Measurements from ENCODE around the gene ASPRV1. TPM values are rescaled to one million over a fixed set of nuclear protein-coding genes. Genes with fewer than 3 reads are reported as not detected.

The ASPRV1 gene
- total RNA-seq, 2 donors from 2014 or later, result 0.84 to 0.91 TPM

DNA sequence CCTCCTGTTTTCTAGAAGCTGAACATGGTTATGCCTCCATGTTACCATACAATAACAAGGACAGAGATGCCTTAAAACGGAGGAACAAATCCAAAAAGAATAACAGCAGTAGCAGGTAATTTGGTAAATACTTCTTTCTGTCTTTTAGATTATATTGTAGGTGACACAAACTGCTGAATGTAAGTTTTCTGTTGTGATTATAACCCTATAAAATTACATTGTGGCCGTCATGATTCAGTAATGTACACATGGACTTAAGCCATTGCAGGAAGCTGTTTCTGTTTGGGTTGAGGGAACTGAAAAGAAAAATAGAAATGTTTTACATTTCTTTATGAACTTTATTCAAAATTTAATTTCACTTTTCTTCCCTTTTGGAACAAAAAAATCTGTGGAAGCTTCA, 45.3 kb downstream of the ASPRV1 start:
- H3K9me3 Mint-ChIP-seq, result no peaks in the 10 kb centered on the region
- peaks cover 4% of the 10 kb centered on the region for H3K4me1 ChIP-seq (ENCODE audit: control insufficient read depth, insufficient read depth, low read length)
- H3K36me3 Mint-ChIP-seq (ENCODE audit: low read depth), result peaks cover 5% of the 10 kb centered on the region
- H3K4me3 Mint-ChIP-seq, result peak overlapping the region; percentile 68
- peak overlapping the region; percentile 56 for H3K9ac ChIP-seq (ENCODE audit: extremely low read depth, low read length, poor library complexity, severe bottlenecking)
- no peaks in the 10 kb centered on the region for H3K27me3 Mint-ChIP-seq (ENCODE audit: insufficient read depth)
- DNase-seq, result no peak
- TF ChIP-seq, protein P1, sequence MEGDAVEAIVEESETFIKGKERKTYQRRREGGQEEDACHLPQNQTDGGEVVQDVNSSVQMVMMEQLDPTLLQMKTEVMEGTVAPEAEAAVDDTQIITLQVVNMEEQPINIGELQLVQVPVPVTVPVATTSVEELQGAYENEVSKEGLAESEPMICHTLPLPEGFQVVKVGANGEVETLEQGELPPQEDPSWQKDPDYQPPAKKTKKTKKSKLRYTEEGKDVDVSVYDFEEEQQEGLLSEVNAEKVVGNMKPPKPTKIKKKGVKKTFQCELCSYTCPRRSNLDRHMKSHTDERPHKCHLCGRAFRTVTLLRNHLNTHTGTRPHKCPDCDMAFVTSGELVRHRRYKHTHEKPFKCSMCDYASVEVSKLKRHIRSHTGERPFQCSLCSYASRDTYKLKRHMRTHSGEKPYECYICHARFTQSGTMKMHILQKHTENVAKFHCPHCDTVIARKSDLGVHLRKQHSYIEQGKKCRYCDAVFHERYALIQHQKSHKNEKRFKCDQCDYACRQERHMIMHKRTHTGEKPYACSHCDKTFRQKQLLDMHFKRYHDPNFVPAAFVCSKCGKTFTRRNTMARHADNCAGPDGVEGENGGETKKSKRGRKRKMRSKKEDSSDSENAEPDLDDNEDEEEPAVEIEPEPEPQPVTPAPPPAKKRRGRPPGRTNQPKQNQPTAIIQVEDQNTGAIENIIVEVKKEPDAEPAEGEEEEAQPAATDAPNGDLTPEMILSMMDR (conservative IDR thresholded peaks at IDR 0.05), result no peak
- peaks cover 9% of the 10 kb centered on the region for H3K27me3 ChIP-seq (ENCODE audit: control insufficient read depth, insufficient read depth, low read length, poor library complexity, severe bottlenecking)
- WGBS, 2 experiments (ENCODE audit: insufficient coverage in 1 of 2, insufficient read length in 1 of 2), result 93% methylated on average over 2 of the region's 2 CpGs; no CpG with 5 or more reads in 1 of the 2 experiments
- H3K4me1 Mint-ChIP-seq, result peaks cover 9% of the 10 kb centered on the region
- peak overlapping the region; percentile 77 for H3K4me3 ChIP-seq (ENCODE audit: low read length)
- peaks cover 10% of the 10 kb centered on the region for H3K36me3 ChIP-seq (ENCODE audit: control insufficient read depth, insufficient read depth, low read length)
- H3K27ac Mint-ChIP-seq, result no peak overlapping the region
- H3K9me3 ChIP-seq (ENCODE audit: control insufficient read depth, low read length), result no peaks in the 10 kb centered on the region
- H3K27ac ChIP-seq (ENCODE audit: low read depth, low read length), result no peak overlapping the region

DNA sequence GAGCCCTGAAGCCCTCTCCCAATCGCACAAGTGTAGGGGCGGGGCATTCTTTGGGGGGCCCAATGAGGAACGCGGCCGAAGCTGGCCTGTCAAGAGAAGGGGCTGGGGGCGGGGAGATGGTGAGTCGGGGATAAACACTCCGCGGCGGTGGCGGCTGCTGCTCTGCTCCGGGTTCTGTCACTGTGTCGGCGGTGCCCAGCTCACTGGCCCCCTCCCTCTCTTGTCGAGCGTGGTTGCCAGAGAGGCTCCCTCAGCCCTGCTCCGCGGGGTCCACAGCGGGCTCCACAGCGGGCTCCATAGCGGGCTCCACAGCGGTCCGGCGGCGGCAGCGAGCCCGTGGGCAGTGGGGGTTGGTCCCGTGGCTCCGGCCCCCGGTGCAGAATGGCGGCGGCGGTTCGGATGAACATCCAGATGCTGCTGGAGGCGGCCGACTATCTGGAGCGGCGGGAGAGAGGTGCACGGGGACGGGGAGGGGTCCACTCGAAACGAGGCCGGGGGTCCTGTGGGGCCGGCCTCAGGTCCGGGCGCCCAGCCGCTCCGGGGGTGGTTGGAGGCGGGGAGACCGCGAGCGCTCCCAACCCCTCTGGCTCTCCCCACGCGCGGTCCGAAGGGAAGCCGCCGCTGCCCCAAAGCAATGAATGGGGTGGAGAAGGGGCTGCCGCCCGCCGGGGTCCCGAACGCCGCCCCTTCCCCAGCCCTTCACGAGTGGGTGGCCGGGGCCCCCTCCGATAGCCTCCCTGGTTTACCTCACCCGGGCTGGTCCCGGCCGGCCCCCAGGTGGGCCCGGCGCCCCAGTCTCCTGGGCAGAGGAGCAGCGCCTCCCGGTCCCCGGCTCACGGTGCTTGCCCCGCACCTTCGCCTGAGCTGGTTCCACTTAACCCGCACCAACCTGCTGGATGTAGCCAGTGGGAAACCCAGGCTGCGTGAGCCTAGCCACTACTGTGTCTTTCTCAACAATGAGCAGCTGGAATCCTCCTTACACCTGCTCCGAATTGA, 46.2 kb downstream of the ASPRV1 start, which contains the start of gene MXD1:
Gene MXD1, plus strand, starts transcription at position 160 of the 996 bp plus-strand sequence. Its CDS starts 222 bp downstream, at position 382.
- TF ChIP-seq, protein P1 (conservative IDR thresholded peaks at IDR 0.05), result no peak
- H3K9me3 Mint-ChIP-seq, result no peaks in the 10 kb centered on the region

DNA sequence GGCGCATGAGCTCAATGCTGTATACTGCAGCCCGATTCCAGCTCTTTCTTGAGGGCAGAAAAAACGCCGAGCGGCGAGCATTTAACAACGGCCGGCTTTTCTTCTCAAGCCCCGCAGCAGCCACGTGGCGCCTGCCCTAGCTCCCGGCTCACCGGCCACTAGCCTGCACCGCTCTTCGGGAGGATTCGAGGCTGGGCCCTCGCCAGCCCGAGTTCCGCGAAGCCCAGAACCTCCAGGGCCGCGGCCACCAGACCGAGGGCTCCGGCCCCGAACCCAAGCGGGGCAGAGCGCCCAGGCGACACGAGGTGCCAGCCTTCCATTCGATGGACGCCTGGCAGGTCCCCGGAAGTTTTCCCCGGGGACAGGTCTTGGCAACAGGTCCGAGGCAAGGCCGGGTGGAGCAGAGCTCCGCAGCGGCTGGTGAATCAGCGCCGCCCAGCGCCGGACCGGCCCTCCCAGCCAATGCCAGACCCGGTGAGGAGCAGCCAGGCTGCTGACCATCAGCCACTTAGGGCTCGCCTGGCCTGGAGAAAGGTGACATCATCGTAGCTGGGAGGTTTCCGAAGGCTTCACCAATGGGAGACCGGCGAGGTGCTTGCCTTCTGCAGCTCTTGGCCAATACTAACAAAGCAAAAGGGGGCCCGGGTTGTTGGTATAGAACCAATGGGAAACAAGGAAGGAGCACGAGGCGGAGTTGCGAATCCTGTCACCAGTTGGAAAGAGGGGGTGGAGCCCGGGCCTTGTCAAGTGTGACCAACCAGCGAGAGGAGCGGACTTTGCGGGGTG, 47.1 kb downstream of the ASPRV1 start:
- Histone ChIP-seq H3K27ac (ENCODE audit: low read depth, low read length) (peak overlapping the region; percentile 96), H3K4me1 (ENCODE audit: control insufficient read depth, insufficient read depth, low read length) (peaks cover 4% of the 10 kb centered on the region), H3K4me3 (ENCODE audit: low read length) (peak overlapping the region; percentile 79), H3K9me3 (ENCODE audit: control insufficient read depth, low read length) (no peaks in the 10 kb centered on the region), H3K27me3 (ENCODE audit: control insufficient read depth, insufficient read depth, low read length, poor library complexity, severe bottlenecking) (peaks cover 9% of the 10 kb centered on the region), H3K36me3 (ENCODE audit: control insufficient read depth, insufficient read depth, low read length) (peaks cover 19% of the 10 kb centered on the region), H3K9ac (ENCODE audit: extremely low read depth, low read length, poor library complexity, severe bottlenecking) (peak overlapping the region; percentile 91)
- peaks cover 9% of the 10 kb centered on the region for H3K4me1 Mint-ChIP-seq
- TF ChIP-seq, protein P1 (conservative IDR thresholded peaks at IDR 0.05), result peak; percentile 24
- peak; percentile 100 for DNase-seq
- H3K4me3 Mint-ChIP-seq, result peak overlapping the region; percentile 68
- H3K27ac Mint-ChIP-seq, result peak overlapping the region; percentile 96
- no peaks in the 10 kb centered on the region for H3K9me3 Mint-ChIP-seq
- no peaks in the 10 kb centered on the region for H3K27me3 Mint-ChIP-seq (ENCODE audit: insufficient read depth)
- 1 to 2% methylated on average over 30 to 56 of the region's 56 CpGs for WGBS, 2 experiments (ENCODE audit: insufficient coverage in 1 of 2, insufficient read length in 1 of 2)
- peaks cover 7% of the 10 kb centered on the region for H3K36me3 Mint-ChIP-seq (ENCODE audit: low read depth)

More for the DNA sequence above, 46.2 kb downstream of the ASPRV1 start, which contains the start of gene MXD1:
- Mint-ChIP-seq H3K36me3 (ENCODE audit: low read depth) (peaks cover 5% of the 10 kb centered on the region), H3K4me3 (peak within 1 kb of the TSS; percentile 68), H3K4me1 (peaks cover 9% of the 10 kb centered on the region), H3K27me3 (ENCODE audit: insufficient read depth) (no peaks in the 10 kb centered on the region), H3K27ac (peak within 1 kb of the TSS; percentile 96)
- Histone ChIP-seq H3K4me1 (ENCODE audit: control insufficient read depth, insufficient read depth, low read length) (peaks cover 4% of the 10 kb centered on the region), H3K9me3 (ENCODE audit: control insufficient read depth, low read length) (no peaks in the 10 kb centered on the region), H3K27ac (ENCODE audit: low read depth, low read length) (peak within 1 kb of the TSS; percentile 96), H3K36me3 (ENCODE audit: control insufficient read depth, insufficient read depth, low read length) (peaks cover 14% of the 10 kb centered on the region), H3K9ac (ENCODE audit: extremely low read depth, low read length, poor library complexity, severe bottlenecking) (peak within 1 kb of the TSS; percentile 91), H3K4me3 (ENCODE audit: low read length) (peak within 1 kb of the TSS; percentile 79), H3K27me3 (ENCODE audit: control insufficient read depth, insufficient read depth, low read length, poor library complexity, severe bottlenecking) (peaks cover 9% of the 10 kb centered on the region)
- WGBS, 2 experiments (ENCODE audit: insufficient coverage in 1 of 2, insufficient read length in 1 of 2), result 2 to 3% methylated on average over 11 to 81 of the region's 81 CpGs
- peak; percentile 63 for DNase-seq

Data from endodermal cell (in vitro differentiated cells).